H1 (cell line): ENCODE results near the gene SLC39A8. TPM values are rescaled to one million over a fixed set of nuclear protein-coding genes. Genes with fewer than 3 reads are reported as not detected.

Source experiments
- CTCF ChIA-PET: fragments of 300-600 bp; sonication (Branson Sonifier 250); formaldehyde crosslinking; loops from one replicate; lab custom pipeline; 2021; ENCODE audit not compliant: partially characterized antibody; lab: Charles Lee
- POLR2A ChIA-PET: fragments of 300-600 bp; sonication (Branson Sonifier 250); formaldehyde crosslinking; loops from one replicate; lab custom pipeline; 2021; ENCODE audit warnings: inconsistent platforms; ENCODE audit not compliant: partially characterized antibody; lab: Charles Lee
- DNase-seq, 2 experiments: peaks; one replicate each; pipeline versions ENCODE4 v3.0.0 to v3.0.0-alpha.2; 2010 to 2022; ENCODE audit warnings: low spot score in 2 of 2, low read depth in 1 of 2, mixed read lengths in 1 of 2
- FAIRE-seq: peaks from 2 replicates; lab custom pipeline; 2011; peaks lifted over from hg19 to GRCh38; lab: Jason Lieb, UNC
- H2AFZ ChIP-seq: 2 replicates; pipeline ENCODE4 v1.8.1; 2012; ENCODE audit warnings: low read length, inconsistent platforms
- H2AK5ac ChIP-seq: 2 replicates; pipeline ENCODE4 v1.6.1; 2013; ENCODE audit warnings: low read depth, low read length
- H2BK120ac ChIP-seq: replicated peaks from 2 replicates; pipeline ENCODE3; 2013; ENCODE audit warnings: low read depth, low read length, inconsistent platforms
- H2BK12ac ChIP-seq: 2 replicates; pipeline ENCODE4 v1.6.1; 2013; ENCODE audit warnings: low read depth, low read length
- H2BK15ac ChIP-seq: 2 replicates; pipeline ENCODE4 v1.6.1; 2013; ENCODE audit warnings: low read length
- H2BK20ac ChIP-seq: 2 replicates; pipeline ENCODE4 v1.6.1; 2013; ENCODE audit warnings: low read length
- H2BK5ac ChIP-seq: 2 replicates; pipeline ENCODE4 v1.6.1; 2013; ENCODE audit warnings: low read depth, low read length
- H3K14ac ChIP-seq: 2 replicates; pipeline ENCODE4 v1.6.1; 2013; ENCODE audit warnings: inconsistent platforms; ENCODE audit not compliant: insufficient read length
- H3K18ac ChIP-seq: 2 replicates; pipeline ENCODE4 v1.6.1; 2013; ENCODE audit warnings: low read length; ENCODE audit errors: extremely low read depth
- H3K23ac ChIP-seq: 2 replicates; pipeline ENCODE4 v1.6.1; 2013; ENCODE audit warnings: inconsistent platforms; ENCODE audit not compliant: insufficient read length
- H3K23me2 ChIP-seq: 2 replicates; pipeline ENCODE4 v1.6.1; 2013; ENCODE audit warnings: low read depth, low read length
- H3K27ac ChIP-seq: 2 replicates; pipeline ENCODE4 v1.6.1; 2011; ENCODE audit warnings: low read depth, low read length, inconsistent platforms
- H3K27me3 ChIP-seq, 4 experiments: replicated peaks in 1 of 4; 1 replicate in 1 of 4; 2 replicates in 3 of 4; pipeline versions ENCODE4 v1.6.1 to v1.8.1; 2011 to 2013; ENCODE audit warnings: low read length in 3 of 4, mild to moderate bottlenecking in 3 of 4, inconsistent platforms in 2 of 4, mixed read lengths in 2 of 4, moderate library complexity in 1 of 4; ENCODE audit not compliant: control insufficient read depth in 3 of 4, insufficient read depth in 3 of 4; ENCODE audit errors: extremely low read depth in 1 of 4
- H3K36me3 ChIP-seq, 4 experiments: 2 replicates each; pipeline versions ENCODE4 v1.6.1 to v1.8.1; 2011 to 2013; ENCODE audit warnings: mild to moderate bottlenecking in 4 of 4, low read length in 3 of 4, moderate library complexity in 2 of 4, control low read depth in 1 of 4, inconsistent platforms in 1 of 4; ENCODE audit not compliant: insufficient read depth in 4 of 4, control insufficient read depth in 2 of 4
- H3K4ac ChIP-seq: replicated peaks from 2 replicates; pipeline ENCODE3; 2013; ENCODE audit warnings: low read length, low read depth, mixed read lengths, inconsistent platforms; ENCODE audit not compliant: insufficient read length
- H3K4me1 ChIP-seq, 4 experiments: replicated peaks in 1 of 4; 1 replicate in 1 of 4; 2 replicates in 3 of 4; pipeline versions ENCODE4 v1.6.1 to v1.8.1; 2011 to 2013; ENCODE audit warnings: low read length in 3 of 4, inconsistent platforms in 2 of 4, mixed read lengths in 1 of 4; ENCODE audit not compliant: insufficient read depth in 4 of 4, control insufficient read depth in 3 of 4
- H3K4me2 ChIP-seq, 2 experiments: 2 replicates each; pipeline versions ENCODE4 v1.6.1 to v1.8.1; 2011 to 2013; ENCODE audit warnings: low read depth in 2 of 2, low read length in 2 of 2, control low read depth in 1 of 2, inconsistent platforms in 1 of 2, mild to moderate bottlenecking in 1 of 2; ENCODE audit not compliant: insufficient read depth in 1 of 2
- H3K4me3 ChIP-seq, 4 experiments: fragments of 200-600, 300-600 bp in 1 of 4; sonication (generic), shearing (Covaris generic), sonication (Bioruptor Twin) in 1 of 4; 2 replicates each; pipeline versions ENCODE4 v1.5.1 to v1.8.1; 2011 to 2016; ENCODE audit warnings: low read length in 4 of 4, low read depth in 3 of 4, control low read depth in 2 of 4, inconsistent platforms in 2 of 4, mild to moderate bottlenecking in 2 of 4, mixed read lengths in 1 of 4, moderate library complexity in 1 of 4; ENCODE audit not compliant: insufficient read depth in 2 of 4; ENCODE audit errors: extremely low read depth in 1 of 4
- H3K56ac ChIP-seq: replicated peaks from 2 replicates; pipeline ENCODE3; 2013; ENCODE audit warnings: low read depth, mild to moderate bottlenecking, mixed read lengths, low read length, inconsistent platforms; ENCODE audit not compliant: insufficient read length
- H3K79me1 ChIP-seq: 2 replicates; pipeline ENCODE4 v1.6.1; 2013; ENCODE audit warnings: low read depth, low read length, control low read depth
- H3K79me2 ChIP-seq, 2 experiments: 2 replicates each; pipeline versions ENCODE4 v1.6.1 to v1.8.1; 2012 to 2013; ENCODE audit warnings: low read length in 2 of 2, mild to moderate bottlenecking in 2 of 2, inconsistent platforms in 1 of 2; ENCODE audit not compliant: insufficient read depth in 2 of 2, control insufficient read depth in 1 of 2
- H3K9ac ChIP-seq, 4 experiments: replicated peaks in 1 of 4; 1 replicate in 1 of 4; 2 replicates in 3 of 4; pipeline versions ENCODE4 v1.6.1 to v1.8.1; 2011 to 2013; ENCODE audit warnings: low read depth in 3 of 4, low read length in 3 of 4, control low read depth in 2 of 4, mild to moderate bottlenecking in 2 of 4, moderate library complexity in 2 of 4, inconsistent platforms in 1 of 4; ENCODE audit errors: extremely low read depth in 1 of 4
- H3K9me3 ChIP-seq, 2 experiments: 2 replicates each; pipeline versions ENCODE4 v1.6.1 to v1.8.1; 2012 to 2013; ENCODE audit warnings: mild to moderate bottlenecking in 2 of 2, moderate library complexity in 2 of 2, control low read depth in 1 of 2, inconsistent platforms in 1 of 2, low read depth in 1 of 2, low read length in 1 of 2, mixed read lengths in 1 of 2; ENCODE audit not compliant: insufficient read depth in 2 of 2
- H4K20me1 ChIP-seq, 2 experiments: replicated peaks in 1 of 2; 2 replicates each; pipeline versions ENCODE3 to v1.8.1; 2011 to 2013; ENCODE audit warnings: inconsistent platforms in 2 of 2, low read length in 2 of 2, mild to moderate bottlenecking in 1 of 2; ENCODE audit not compliant: insufficient read depth in 2 of 2, control insufficient read depth in 1 of 2
- H4K5ac ChIP-seq: 2 replicates; pipeline ENCODE4 v1.6.1; 2013; ENCODE audit warnings: low read length, low read depth, mixed read lengths, inconsistent platforms; ENCODE audit not compliant: insufficient read length
- H4K8ac ChIP-seq: 2 replicates; pipeline ENCODE4 v1.8.0; 2013; ENCODE audit warnings: mild to moderate bottlenecking, moderate library complexity, low read length, inconsistent platforms; ENCODE audit not compliant: insufficient read depth; ENCODE audit errors: extremely low read depth
- H4K91ac ChIP-seq: replicated peaks from 2 replicates; pipeline ENCODE3; 2013; ENCODE audit warnings: low read length, mixed read lengths, inconsistent platforms; ENCODE audit not compliant: insufficient read length
- ASH2L ChIP-seq: fragments of 200-600, 300-600 bp; sonication (generic); IDR thresholded peaks from one replicate; pipeline ENCODE4 v1.7.1; 2017; ENCODE audit warnings: low read length
- BCL11A ChIP-seq, 2 experiments: IDR thresholded peaks; one replicate each; pipeline ENCODE4 v1.6.1; 2011; ENCODE audit warnings: low read depth in 2 of 2, low read length in 2 of 2, mild to moderate bottlenecking in 2 of 2
- CHD1 ChIP-seq: IDR thresholded peaks from 2 replicates; pipeline ENCODE4 v1.6.1; 2012; ENCODE audit warnings: low read depth, low read length, improper control_type of control experiment
- EP300 ChIP-seq, 2 experiments: IDR thresholded peaks; 1 replicate in 1 of 2; 2 replicates in 1 of 2; pipeline ENCODE4 v1.6.1; 2011 to 2012; ENCODE audit warnings: low read depth in 2 of 2, low read length in 2 of 2, mild to moderate bottlenecking in 2 of 2, borderline replicate concordance in 1 of 2, inconsistent platforms in 1 of 2, moderate library complexity in 1 of 2
- FOSL1 ChIP-seq: IDR thresholded peaks from 2 replicates; pipeline ENCODE4 v1.6.1; 2011; ENCODE audit warnings: mild to moderate bottlenecking, low read depth, low read length, moderate library complexity; ENCODE audit not compliant: insufficient read depth
- HDAC6 ChIP-seq: IDR thresholded peaks from one replicate; pipeline ENCODE4 v1.7.1; 2012; ENCODE audit warnings: low read depth, mild to moderate bottlenecking, inconsistent platforms, low read length, moderate library complexity
- POLR2A ChIP-seq, 2 experiments: IDR thresholded peaks; 1 replicate in 1 of 2; 2 replicates in 1 of 2; pipeline ENCODE4 v1.6.1; 2011; ENCODE audit warnings: low read depth in 2 of 2, low read length in 2 of 2, mild to moderate bottlenecking in 2 of 2; ENCODE audit errors: control extremely low read depth in 1 of 2
- RNF2 ChIP-seq: fragments of 200-900, 300-1000 bp; sonication (generic); IDR thresholded peaks from 2 replicates; pipeline ENCODE4 v1.7.1; 2016; ENCODE audit warnings: borderline replicate concordance, low read depth, mild to moderate bottlenecking, antibody characterized with exemption, low read length; ENCODE audit not compliant: poor library complexity, severe bottlenecking; ENCODE audit errors: missing control alignments
- RXRA ChIP-seq: IDR thresholded peaks from 2 replicates; pipeline ENCODE4 v1.6.1; 2011; ENCODE audit warnings: low read depth, mild to moderate bottlenecking, low read length, moderate library complexity; ENCODE audit not compliant: insufficient read depth
- SIRT6 ChIP-seq: IDR thresholded peaks from one replicate; pipeline ENCODE4 v1.7.1; 2012; ENCODE audit warnings: low read length, inconsistent platforms
- SP2 ChIP-seq: IDR thresholded peaks from 2 replicates; pipeline ENCODE4 v1.6.1; 2012; ENCODE audit warnings: mild to moderate bottlenecking, low read length, inconsistent platforms
- SP4 ChIP-seq: IDR thresholded peaks from 2 replicates; pipeline ENCODE4 v1.6.1; 2012; ENCODE audit warnings: low read length, inconsistent platforms
- TEAD4 ChIP-seq: IDR thresholded peaks from 2 replicates; pipeline ENCODE4 v1.6.1; 2012; ENCODE audit warnings: low read depth, low read length, inconsistent platforms, mixed read lengths
- WGBS, 2 experiments: shearing (Covaris generic) in 1 of 2; methylation state at CpG; one replicate each; pipeline versions ENCODE4 v1.1.6 to v1.1.7; 2013 to 2015; ENCODE audit warnings: low lambda C conversion rate in 2 of 2, mixed read lengths in 2 of 2, inconsistent platforms in 1 of 2, low coverage in 1 of 2, missing lambda C conversion rate in 1 of 2; ENCODE audit not compliant: insufficient replicate concordance in 2 of 2, insufficient coverage in 1 of 2, insufficient read length in 1 of 2; ENCODE audit errors: extremely low coverage in 1 of 2, missing lambda C conversion rate in 1 of 2; 5-methylcytosine and 5-hydroxymethylcytosine counted together
- polyA plus RNA-seq, 7 experiments: library from polyadenylated mRNA; depleted of rRNA in 3 of 7; stranded (reverse) in 5 of 7; unstranded in 2 of 7; fragments of >200 nt in 5 of 7; fragments of 200-250 nt in 2 of 7; gene quantifications; 1 replicate in 5 of 7; 2 replicates in 1 of 7; 4 replicates in 1 of 7; pipeline versions ENCODE4 v1.2.1 to v1.2.3, GENCODE V29; 2011 to 2013; ENCODE audit warnings: missing spikeins in 2 of 7, mixed read lengths in 2 of 7
- total RNA-seq: library from RNA; stranded (reverse); fragmentation: NEBNext Ultra II Directional; extraction: Animal tissue kit (Norgen Biotek cat#: 25700); gene quantifications from 2 replicates; pipeline ENCODE4 v1.2.1, GENCODE V29; 2021

SLC39A8 gene
- total and polyA plus RNA-seq, 2 of the 8 experiments (the other 6 are each of a cell fraction or from before 2014, with no cell fraction given), result 6.4 to 38.7 TPM

GRCh38 chr4:102321260-102321995 lies 23.9 kb downstream of the SLC39A8 start:
- Histone ChIP-seq H3K4me1 (peaks cover 1 to 23% (median 19%) of the 10 kb centered on the region in 4 experiments; a peak in 6 of 7 replicates), H3K23me2 (no peaks in the 10 kb centered on the region; the same call in 1 of the 2 replicates), H2BK120ac (peak overlapping the region; percentile 24), H4K8ac (no peak overlapping the region), H2AFZ (no peak overlapping the region), H3K79me1 (0 out of 2 replicates have a peak, but pooled peaks cover 3% of the 10 kb centered on the region), H3K36me3 (no peaks in the 10 kb centered on the region), H3K4me2 (peak overlapping the region; percentile 6 to 17; a peak in 2 of 4 replicates), H2AK5ac (peak overlapping the region; percentile 8; the same call in 1 of the 2 replicates), H3K79me2 (no peaks in the 10 kb centered on the region), H2BK12ac (peak overlapping the region; percentile 42), H3K18ac (no peak overlapping the region), H3K4me3 (no peak overlapping the region), H3K56ac (no peak overlapping the region), H4K91ac (no peak overlapping the region), H3K9ac (no peak overlapping the region), H2BK20ac (peak overlapping the region; percentile 72; the same call in 1 of the 2 replicates), H3K14ac (no peak overlapping the region), H3K4ac (no peak overlapping the region), H4K20me1 (no peaks in the 10 kb centered on the region), H2BK5ac (no peak overlapping the region; the same call in 1 of the 2 replicates), H2BK15ac (no peak overlapping the region), H4K5ac (no peak overlapping the region), H3K9me3 (no peaks in the 10 kb centered on the region), H3K23ac (no peak overlapping the region), H3K27ac (no peak overlapping the region), H3K27me3 (no peaks in the 10 kb centered on the region)
- DNase-seq, result no peak
- FAIRE-seq, result peak; percentile 48
- WGBS, 2 experiments, result 77% methylated on average over 11 of the region's 11 CpGs; no CpG with 5 or more reads in 1 of the 2 experiments
- ChIA-PET POLR2A (interaction anchor here (1.6 kb wide), 2 partner anchors 12 to 19 kb away, joined by 3 to 5 read pairs; no protein-coding TSS in a partner anchor), CTCF (interaction anchor here (0.9 to 2.2 kb wide), 10 partner anchors 11 to 761 kb away, joined by 3 to 12 read pairs (median 6); partner anchors contain the start of gene SLC39A8)
- no peak for TF ChIP-seq FOSL1
- no peak for TF ChIP-seq SP2
- TF ChIP-seq SIRT6, result no peak
- TF ChIP-seq SP4, result no peak
- TF ChIP-seq CHD1, result no peak
- no peak for TF ChIP-seq POLR2A (IDR thresholded peaks at IDR 0.05; ENCODE audit: control extremely low read depth in 1 of 2, low read depth in 2 of 2, low read length in 2 of 2)
- TF ChIP-seq EP300 (IDR thresholded peaks at IDR 0.05; ENCODE audit: borderline replicate concordance in 1 of 2, low read depth in 2 of 2, low read length in 2 of 2), result no peak
- TF ChIP-seq RNF2, result no peak
- TF ChIP-seq TEAD4, result no peak
- TF ChIP-seq BCL11A (IDR thresholded peaks at IDR 0.05; ENCODE audit: low read depth in 2 of 2, low read length in 2 of 2), result no peak
- no peak for TF ChIP-seq HDAC6
- TF ChIP-seq ASH2L, result no peak
- no peak for TF ChIP-seq RXRA
